Keratinocyte (primary cell): ENCODE results near the gene EGLN1. TPM values are rescaled to one million over a fixed set of nuclear protein-coding genes. Genes with fewer than 3 reads are reported as not detected.

Source experiments
- DNase-seq: peaks from one replicate; pipeline ENCODE4 v3.0.0-alpha.2; 2011; ENCODE audit warnings: low read depth, missing footprints, low spot score
- FAIRE-seq: peaks from 2 replicates; lab custom pipeline; 2011; peaks lifted over from hg19 to GRCh38; lab: Jason Lieb, UNC
- H2AFZ ChIP-seq: 2 replicates; pipeline ENCODE4 v1.6.0; 2012; ENCODE audit warnings: low read length, control low read depth, inconsistent platforms; ENCODE audit not compliant: control insufficient read depth
- H3K27ac ChIP-seq: 2 replicates; pipeline ENCODE4 v1.5.1; 2011; ENCODE audit warnings: low read length; ENCODE audit not compliant: control insufficient read depth, insufficient read depth
- H3K27me3 ChIP-seq: 3 replicates; pipeline ENCODE4 v1.6.0; 2011; ENCODE audit warnings: low read length; ENCODE audit not compliant: control insufficient read depth, insufficient read depth; ENCODE audit errors: extremely low read depth
- H3K36me3 ChIP-seq, 2 experiments: 2 replicates in 1 of 2; 3 replicates in 1 of 2; pipeline ENCODE4 v1.5.1; 2011; ENCODE audit warnings: low read length in 2 of 2, mild to moderate bottlenecking in 1 of 2; ENCODE audit not compliant: control insufficient read depth in 2 of 2, insufficient read depth in 2 of 2; ENCODE audit errors: extremely low read depth in 1 of 2
- H3K4me1 ChIP-seq: 3 replicates; pipeline ENCODE4 v1.5.1; 2011; ENCODE audit warnings: low read length; ENCODE audit not compliant: control insufficient read depth, insufficient read depth; ENCODE audit errors: extremely low read depth
- H3K4me2 ChIP-seq: 3 replicates; pipeline ENCODE4 v1.6.0; 2011; ENCODE audit warnings: low read depth, low read length; ENCODE audit not compliant: control insufficient read depth, insufficient read depth; ENCODE audit errors: extremely low read depth
- H3K4me3 ChIP-seq, 3 experiments: fragments of 200-600 bp in 1 of 3; sonication (generic) in 1 of 3; 2 replicates in 2 of 3; 3 replicates in 1 of 3; pipeline ENCODE4 v1.5.1; 2011 to 2016; ENCODE audit warnings: low read length in 3 of 3, mild to moderate bottlenecking in 3 of 3, control low read depth in 2 of 3, inconsistent platforms in 1 of 3, low read depth in 1 of 3, mixed read lengths in 1 of 3, mixed run types in 1 of 3, moderate library complexity in 1 of 3; ENCODE audit not compliant: control insufficient read depth in 2 of 3, insufficient read depth in 2 of 3; ENCODE audit errors: extremely low read depth in 1 of 3
- H3K79me2 ChIP-seq: 2 replicates; pipeline ENCODE4 v1.6.0; 2012; ENCODE audit warnings: low read length; ENCODE audit not compliant: control insufficient read depth, insufficient read depth
- H3K9ac ChIP-seq: 3 replicates; pipeline ENCODE4 v1.6.0; 2011; ENCODE audit warnings: low read length; ENCODE audit not compliant: control insufficient read depth, insufficient read depth; ENCODE audit errors: extremely low read depth
- H3K9me1 ChIP-seq: 3 replicates; pipeline ENCODE4 v1.6.0; 2011; ENCODE audit warnings: low read length; ENCODE audit not compliant: control insufficient read depth, insufficient read depth; ENCODE audit errors: extremely low read depth
- H3K9me3 ChIP-seq: 2 replicates; pipeline ENCODE4 v1.5.1; 2012; ENCODE audit warnings: low read depth, low read length; ENCODE audit not compliant: control insufficient read depth
- H4K20me1 ChIP-seq: 3 replicates; pipeline ENCODE4 v1.6.0; 2011; ENCODE audit warnings: low read length; ENCODE audit not compliant: control insufficient read depth, insufficient read depth; ENCODE audit errors: extremely low read depth
- CTCF ChIP-seq, 3 experiments: IDR thresholded peaks in 1 of 3; conservative IDR thresholded peaks in 1 of 3; optimal IDR thresholded peaks in 1 of 3; 2 replicates in 2 of 3; 3 replicates in 1 of 3; pipeline versions ENCODE3 to v1.5.1; 2011; ENCODE audit warnings: low read length in 3 of 3, mild to moderate bottlenecking in 3 of 3, moderate library complexity in 2 of 3, control low read depth in 1 of 3, inconsistent platforms in 1 of 3; ENCODE audit not compliant: insufficient read depth in 2 of 3; ENCODE audit errors: extremely low read depth in 1 of 3
- EZH2 ChIP-seq: IDR thresholded peaks from one replicate; pipeline ENCODE4 v1.6.1; 2012; ENCODE audit warnings: inconsistent platforms, mild to moderate bottlenecking, low read length, moderate library complexity
- dilution Hi-C: fragments of 300-500 bp; cut with MboI; formaldehyde crosslinking; loops from one replicate; pipeline ENCODE4 v1.7.0; 2020; ENCODE audit warnings: low sequenced_read_pairs; ENCODE audit not compliant: extremely low pct_ligation_motif_present
- polyA plus RNA-seq, 5 experiments: library from polyadenylated mRNA; depleted of rRNA in 3 of 5; stranded (reverse) in 3 of 5; stranded (forward) in 1 of 5; unstranded in 1 of 5; fragments of >200 nt; gene quantifications; 1 replicate in 1 of 5; 2 replicates in 3 of 5; 3 replicates in 1 of 5; pipeline versions ENCODE4 v1.2.1 to v1.2.3, GENCODE V29; 2011 to 2012; ENCODE audit warnings: missing spikeins in 2 of 5, low read depth in 1 of 5, low replicate concordance in 1 of 5

Gene EGLN1
- polyA plus RNA-seq, 1 donor (not counting 4 experiments of a cell fraction or from before 2014, with no cell fraction given): 34.1 TPM

GRCh38 chr1:231411036-231411531 lies 11.0 kb downstream of the EGLN1 start:
- peaks cover 78% of the 10 kb centered on the region for H3K79me2 ChIP-seq
- peaks cover 25% of the 10 kb centered on the region for H3K4me1 ChIP-seq

GRCh38 chr1:231410036-231410612 lies 12.0 kb downstream of the EGLN1 start:
- Histone ChIP-seq H3K4me1 (peaks cover 22% of the 10 kb centered on the region), H2AFZ (no peak overlapping the region), H3K36me3 (peaks cover 0 to 2% of the 10 kb centered on the region in 2 experiments), H3K9me3 (no peaks in the 10 kb centered on the region), H3K79me2 (peaks cover 73% of the 10 kb centered on the region), H3K9me1 (peaks cover 2% of the 10 kb centered on the region), H3K27ac (no peak overlapping the region), H3K4me2 (no peak overlapping the region), H3K9ac (no peak overlapping the region), H4K20me1 (peaks cover 2% of the 10 kb centered on the region), H3K27me3 (no peaks in the 10 kb centered on the region), H3K4me3 (no peak overlapping the region)
- dilution Hi-C loops: no loop called here
- FAIRE-seq (no peak), DNase-seq (no peak)
- TF ChIP-seq CTCF (optimal IDR thresholded peaks at IDR 0.05 in 1 of 3, IDR thresholded peaks at IDR 0.05 in 1 of 3, conservative IDR thresholded peaks at IDR 0.05 in 1 of 3; ENCODE audit: extremely low read depth in 1 of 3, insufficient read depth in 2 of 3, low read length in 3 of 3): no peak
- no peak for TF ChIP-seq EZH2

More at GRCh38 chr1:231411036-231411531, 11.0 kb downstream of the EGLN1 start:
- dilution Hi-C loops: no loop called here
- Histone ChIP-seq H3K36me3 (peaks cover 0 to 2% of the 10 kb centered on the region in 2 experiments), H3K27ac (no peak overlapping the region), H3K9ac (no peak overlapping the region), H2AFZ (no peak overlapping the region), H4K20me1 (peaks cover 2% of the 10 kb centered on the region), H3K4me3 (no peak overlapping the region), H3K27me3 (no peaks in the 10 kb centered on the region), H3K4me2 (no peak overlapping the region), H3K9me1 (peaks cover 2% of the 10 kb centered on the region), H3K9me3 (no peaks in the 10 kb centered on the region)
- DNase-seq (no peak), FAIRE-seq (no peak)
- no peak for TF ChIP-seq EZH2
- no peak for TF ChIP-seq CTCF (optimal IDR thresholded peaks at IDR 0.05 in 1 of 3, IDR thresholded peaks at IDR 0.05 in 1 of 3, conservative IDR thresholded peaks at IDR 0.05 in 1 of 3; ENCODE audit: extremely low read depth in 1 of 3, insufficient read depth in 2 of 3, low read length in 3 of 3)
